Measurements from ENCODE around the gene ACVR2A. TPM values are rescaled to one million over a fixed set of nuclear protein-coding genes. Genes with fewer than 3 reads are reported as not detected.

Gene ACVR2A
- total RNA-seq, 1 experiment from 2014 or later, result 9.4 TPM

GRCh38 chr2:147884830-147885229 lies 40.0 kb downstream of the ACVR2A start:
- H3K4me3 ChIP-seq (replicated peaks in 1 of 2; ENCODE audit: low read depth in 1 of 2, low read length in 2 of 2), result no peak overlapping the region
- H3K9me2 ChIP-seq (ENCODE audit: insufficient read depth), result no peaks in the 10 kb centered on the region
- H2AFZ ChIP-seq (ENCODE audit: low read depth, low read length, poor library complexity, severe bottlenecking), result no peak overlapping the region
- intact Hi-C loops (cut with micrococcal nuclease), result no loop called here
- H3K9me3 ChIP-seq (ENCODE audit: control insufficient read depth in 1 of 2, insufficient read depth in 1 of 2, low read depth in 1 of 2, low read length in 2 of 2), result no peaks in the 10 kb centered on the region
- no peak overlapping the region for H3K4me2 ChIP-seq (ENCODE audit: low read length)
- POLR2A ChIA-PET, result no interaction called here
- CTCF ChIA-PET, result no interaction called here
- BruUV-seq (replicated peaks), result no TSS peak
- H3K27me3 ChIP-seq (ENCODE audit: insufficient read depth, low read length), result no peaks in the 10 kb centered on the region
- H3K27ac ChIP-seq (ENCODE audit: low read depth, low read length), result no peak overlapping the region
- no peak overlapping the region for H3K9ac ChIP-seq (ENCODE audit: low read length)
- H3K36me3 ChIP-seq (ENCODE audit: control insufficient read depth in 1 of 2, insufficient read depth in 2 of 2, low read length in 2 of 2), result no peaks in the 10 kb centered on the region
- peaks cover 5% of the 10 kb centered on the region; the same call in 1 of the 2 replicates for H4K20me1 ChIP-seq (ENCODE audit: insufficient read depth)
- TF ChIP-seq POLR2AphosphoS5 (IDR thresholded peaks at IDR 0.05; ENCODE audit: low read depth, low read length) (no peak), FOSL1 (IDR thresholded peaks at IDR 0.05; ENCODE audit: low read depth) (no peak), JUND (IDR thresholded peaks at IDR 0.05) (no peak), ZFX (IDR thresholded peaks at IDR 0.05) (no peak), RAD21 (IDR thresholded peaks at IDR 0.05; ENCODE audit: low read depth) (no peak), TCF7L2 (IDR thresholded peaks at IDR 0.05; ENCODE audit: borderline replicate concordance, extremely low read depth, insufficient read depth, insufficient read length) (no peak), MAX (IDR thresholded peaks at IDR 0.05) (no peak), SP1 (IDR thresholded peaks at IDR 0.05; ENCODE audit: low read depth) (no peak), EZH2phosphoT487 (IDR thresholded peaks at IDR 0.05; ENCODE audit: borderline replicate concordance) (no peak), EZH2 (IDR thresholded peaks at IDR 0.05) (no peak), CBX3 (IDR thresholded peaks at IDR 0.05; ENCODE audit: low read depth) (no peak), YY1 (IDR thresholded peaks at IDR 0.05; ENCODE audit: extremely low read depth, insufficient replicate concordance, low read depth, low read length) (no peak), SRF (IDR thresholded peaks at IDR 0.05; ENCODE audit: low read depth) (no peak), CEBPB (IDR thresholded peaks at IDR 0.05; ENCODE audit: low read depth) (no peak), EGR1 (IDR thresholded peaks at IDR 0.05; ENCODE audit: low read depth) (no peak), POLR2A (IDR thresholded peaks at IDR 0.05; ENCODE audit: borderline replicate concordance, extremely low read depth, insufficient read depth, insufficient read length) (no peak)
- ATAC-seq, result no peak
- no peaks in the 10 kb centered on the region for H3K4me1 ChIP-seq (ENCODE audit: control insufficient read depth in 1 of 2, insufficient read depth in 2 of 2, low read length in 2 of 2)
- DNase-seq (ENCODE audit: low read depth, low spot score), result no peak
- peaks cover 3% of the 10 kb centered on the region; the same call in 1 of the 2 replicates for H3K79me2 ChIP-seq (ENCODE audit: insufficient read depth, low read length)
- RAD21 ChIA-PET (ENCODE audit: low non-redundant PET in 1 of 2, low total read pairs in 2 of 2, uncharacterized antibody in 2 of 2, unreplicated experiment in 2 of 2), result no interaction called here
